NOMO-1 treated with dmso at 0.1 percent for 144 hours (cell line): ENCODE data around the gene L1TD1.
"Not testable (repeated sequence)": the region's sequence is repeated elsewhere in the genome, so short reads cannot be mapped to it uniquely, and the experiment has no call there.

Experiments
- DNase-seq: peaks from one replicate; lab custom pipeline; 2025; ENCODE audit not compliant: unreplicated experiment; lab: John Stamatoyannopoulos, UW

L1TD1 gene

GRCh38 chr1:62235576-62235975 lies 40.9 kb downstream of the L1TD1 start:
- no peak for DNase-seq

GRCh38 chr1:62237361-62237760 lies 42.7 kb downstream of the L1TD1 start:
- DNase-seq: no peak

DNA sequence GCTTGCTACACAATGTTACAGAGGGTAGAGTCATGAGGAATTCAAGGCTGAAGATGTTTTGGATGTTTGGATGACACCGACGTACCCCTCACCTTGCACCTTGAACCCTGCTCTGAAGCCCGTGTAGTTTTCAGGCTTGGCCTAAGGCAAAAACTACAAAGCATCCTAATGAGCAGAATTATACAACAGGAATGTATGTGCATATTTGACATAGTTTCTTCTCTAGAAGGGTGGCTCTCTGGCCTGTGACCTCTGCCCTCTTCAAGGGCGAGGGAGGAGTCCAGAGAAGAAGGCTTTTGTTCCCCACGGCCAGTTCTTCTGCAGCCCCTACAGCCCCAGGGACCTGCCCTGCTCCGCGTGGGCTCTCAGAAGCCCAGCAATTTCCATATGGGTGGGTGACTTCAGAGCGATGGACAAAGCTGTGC lies 43.3 kb downstream of the L1TD1 start:
- DNase-seq: no peak

- DNase-seq: no peak
Measured at GRCh38 chr1:62238507-62238906, 43.9 kb downstream of the L1TD1 start.

GRCh38 chr1:62239652-62240403 lies 45.2 kb downstream of the L1TD1 start:
- not testable (repeated sequence) for DNase-seq

- no peak for DNase-seq
Measured at GRCh38 chr1:62240651-62241370, 46.2 kb downstream of the L1TD1 start.

- no peak for DNase-seq
Measured at GRCh38 chr1:62241371-62242131, 46.9 kb downstream of the L1TD1 start.

GRCh38 chr1:62244380-62244779 lies 49.7 kb downstream of the L1TD1 start:
- not testable (repeated sequence) for DNase-seq

DNA sequence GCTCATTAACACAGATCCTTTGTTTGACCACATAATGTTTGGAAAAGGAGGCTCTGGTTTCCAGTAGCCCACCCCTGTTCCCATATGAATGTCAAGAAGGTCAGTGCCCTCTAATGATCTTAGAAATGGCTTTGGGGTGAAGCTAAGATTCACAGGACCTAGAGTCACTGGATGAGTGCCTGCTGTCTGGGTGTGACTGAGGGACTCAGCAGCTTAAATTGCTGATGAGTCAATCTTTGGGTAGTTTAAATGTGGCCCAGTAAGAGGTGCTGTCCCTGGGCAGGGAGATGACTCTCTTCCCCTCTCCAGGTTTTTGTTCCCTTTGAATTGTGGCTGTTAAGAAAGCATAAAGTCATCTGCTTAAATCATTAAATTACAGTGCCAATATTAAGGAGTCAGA lies 50.6 kb downstream of the L1TD1 start:
- DNase-seq: no peak

DNA sequence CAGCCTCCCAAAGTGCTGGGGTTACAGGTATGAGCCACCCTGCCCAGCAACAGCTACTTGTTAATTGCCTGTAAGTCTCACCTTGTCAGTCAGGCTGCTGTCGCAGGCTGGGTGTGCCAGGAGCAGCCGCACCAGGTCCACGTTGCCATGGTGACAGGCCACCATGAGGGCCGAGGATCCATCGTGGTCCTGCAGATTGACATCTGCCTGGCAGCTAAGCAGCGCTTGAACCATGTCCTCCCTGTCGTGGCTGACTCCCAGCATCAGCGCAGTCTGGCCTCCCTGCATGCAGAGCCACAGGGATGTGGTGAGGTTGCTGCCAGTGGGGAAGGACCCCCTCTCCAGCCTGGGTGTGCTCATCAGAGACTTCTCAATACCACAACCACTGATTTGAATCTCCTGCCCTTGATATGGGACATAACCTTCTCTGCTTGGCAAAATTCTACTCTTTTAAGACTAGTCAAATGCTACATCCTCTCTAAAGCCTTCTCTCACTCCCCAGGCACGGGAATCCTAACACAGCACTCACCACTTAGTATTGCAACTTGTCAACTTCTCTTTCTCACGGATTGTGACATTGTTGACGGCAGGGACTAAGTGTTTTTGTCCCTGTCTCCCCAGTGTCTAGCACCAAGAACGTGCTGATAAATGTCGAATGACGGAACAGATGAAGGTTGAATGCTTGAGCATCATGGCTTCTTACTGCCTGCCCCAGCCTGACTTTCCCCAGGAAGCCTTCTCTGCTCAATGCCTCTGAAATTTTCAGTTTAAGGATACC lies 52.9 kb downstream of the L1TD1 start:
- no peak for DNase-seq

GRCh38 chr1:62250126-62250726 lies 55.6 kb downstream of the L1TD1 start:
- DNase-seq: no peak

DNA sequence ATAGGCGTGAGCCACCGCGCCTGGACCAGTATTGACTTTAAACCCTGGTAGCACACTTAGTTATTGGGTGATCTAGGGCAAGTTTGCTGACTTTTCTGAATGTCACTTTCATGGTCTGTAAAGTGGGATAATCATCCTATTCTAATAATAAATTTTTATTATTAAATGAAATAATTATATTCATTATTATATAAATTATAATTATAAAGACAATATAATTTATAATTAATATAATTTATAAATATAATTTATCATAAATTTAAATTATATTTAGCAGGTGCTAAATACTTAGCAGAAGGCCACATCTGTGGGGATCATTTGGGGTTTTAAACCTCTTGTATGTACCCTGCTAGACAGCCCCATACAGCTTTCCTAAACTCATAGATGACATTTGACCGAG lies 64.9 kb downstream of the L1TD1 start:
- no peak for DNase-seq

GRCh38 chr1:62260688-62261087 lies 66.0 kb downstream of the L1TD1 start:
- no peak for DNase-seq
